SU-DHL-6 (cell line): ENCODE data around the gene EFL1.

Source experiments
- H2AFZ ChIP-seq: fragments of 200-600 bp; sonication (generic); 2 replicates; pipeline ENCODE4 v1.6.1; 2014; ENCODE audit warnings: low read depth, mild to moderate bottlenecking, moderate library complexity, mixed read lengths, antibody characterized with exemption, low read length; ENCODE audit not compliant: severe bottlenecking
- H3F3A ChIP-seq: fragments of 200-600 bp; shearing (Covaris generic); 2 replicates; pipeline ENCODE4 v1.6.0; 2016; ENCODE audit warnings: antibody characterized with exemption, mild to moderate bottlenecking; ENCODE audit not compliant: insufficient read depth
- H3K27ac ChIP-seq: fragments of 200-600 bp; sonication (generic); 2 replicates; pipeline ENCODE4 v1.5.1; 2016; ENCODE audit warnings: low read depth, mild to moderate bottlenecking, low read length, moderate library complexity, mixed read lengths
- H3K27me3 ChIP-seq: fragments of 200-600 bp; sonication (generic), shearing (Covaris generic); 2 replicates; pipeline ENCODE4 v1.6.0; 2014; ENCODE audit warnings: mild to moderate bottlenecking, low read length
- H3K36me3 ChIP-seq: fragments of 200-600 bp; sonication (generic); 2 replicates; pipeline ENCODE4 v1.6.1; 2014; ENCODE audit warnings: mild to moderate bottlenecking, low read length, mixed read lengths
- H3K4me2 ChIP-seq: fragments of 300-600, 200-600 bp; shearing (Covaris generic), sonication (generic); 2 replicates; pipeline ENCODE4 v1.6.0; 2014; ENCODE audit warnings: low read length, low read depth, mild to moderate bottlenecking; ENCODE audit not compliant: poor library complexity, severe bottlenecking
- H3K4me3 ChIP-seq: fragments of 200-600 bp; sonication (generic); 2 replicates; pipeline ENCODE4 v1.5.1; 2014; ENCODE audit warnings: antibody characterized with exemption, low read length, mild to moderate bottlenecking, mixed read lengths; ENCODE audit not compliant: insufficient read depth, poor library complexity, severe bottlenecking
- H3K79me2 ChIP-seq: fragments of 200-600 bp; sonication (generic); 2 replicates; pipeline ENCODE4 v1.6.1; 2014; ENCODE audit warnings: mild to moderate bottlenecking, low read length, moderate library complexity; ENCODE audit not compliant: insufficient read depth
- H3K9ac ChIP-seq: fragments of 200-600 bp; sonication (generic); 2 replicates; pipeline ENCODE4 v1.7.0; 2014; ENCODE audit warnings: mild to moderate bottlenecking, low read length
- H3K9me2 ChIP-seq: fragments of 200-600 bp; sonication (generic); replicated peaks from 2 replicates; pipeline ENCODE4 v1.6.1; 2014; ENCODE audit warnings: low read length; ENCODE audit not compliant: insufficient read depth
- H3K9me3 ChIP-seq: fragments of 200-600 bp; sonication (generic); 2 replicates; pipeline ENCODE4 v1.6.1; 2014; ENCODE audit warnings: low read length, mixed read lengths; ENCODE audit not compliant: insufficient read depth
- H4K20me1 ChIP-seq: fragments of 200-600 bp; sonication (generic); 2 replicates; pipeline ENCODE4 v1.6.1; 2014; ENCODE audit warnings: low read depth, mild to moderate bottlenecking, antibody characterized with exemption, low read length, moderate library complexity, mixed read lengths
- CTCF ChIP-seq: fragments of 200-600 bp; sonication (generic); IDR thresholded peaks from one replicate; pipeline ENCODE4 v1.5.1; 2017; ENCODE audit warnings: antibody characterized with exemption, mild to moderate bottlenecking, low read length, moderate library complexity; ENCODE audit not compliant: insufficient read depth, poor library complexity, severe bottlenecking
- EZH2phosphoT487 ChIP-seq: fragments of 200-600 bp; sonication (generic), shearing (Covaris generic); conservative IDR thresholded peaks from 2 replicates; pipeline ENCODE4 v1.6.1; 2018; ENCODE audit warnings: mild to moderate bottlenecking, antibody characterized with exemption, low read length, moderate library complexity, mixed read lengths

The EFL1 gene

DNA sequence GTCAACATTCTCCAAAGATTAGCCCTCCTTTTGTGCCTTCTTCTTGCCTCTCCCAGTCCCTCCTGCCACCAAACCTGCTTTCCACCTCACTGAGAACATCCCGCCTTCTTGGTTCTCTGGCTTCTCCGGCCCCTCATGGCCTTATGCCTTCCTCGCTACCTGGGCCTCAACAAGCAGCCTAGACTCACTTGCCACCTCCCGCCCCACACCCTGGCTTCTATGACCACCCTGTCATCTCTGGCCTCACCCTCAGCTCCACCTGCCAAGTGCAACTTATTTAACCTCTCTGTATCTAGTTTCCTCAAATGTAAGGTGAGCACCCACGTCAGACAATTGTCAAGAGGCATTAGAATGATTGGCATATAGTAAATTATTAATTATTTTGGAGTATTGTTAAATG is 147.9 kb downstream of the EFL1 start:
- no peak for TF ChIP-seq CTCF
- TF ChIP-seq EZH2phosphoT487 = no peak
- Histone ChIP-seq H4K20me1 (no peaks in the 10 kb centered on the region), H2AFZ (no peak overlapping the region), H3K27ac (no peak overlapping the region), H3K36me3 (no peaks in the 10 kb centered on the region), H3K4me2 (no peak overlapping the region), H3K9me3 (no peaks in the 10 kb centered on the region), H3F3A (no peaks in the 10 kb centered on the region), H3K79me2 (no peaks in the 10 kb centered on the region), H3K4me3 (no peak overlapping the region), H3K9ac (no peak overlapping the region), H3K27me3 (no peaks in the 10 kb centered on the region), H3K9me2 (no peaks in the 10 kb centered on the region)

GRCh38 chr15:82113106-82113715 is 149.3 kb downstream of the EFL1 start:
- Histone ChIP-seq H3K4me3 (no peak overlapping the region), H3K79me2 (no peaks in the 10 kb centered on the region), H3K27me3 (no peaks in the 10 kb centered on the region), H2AFZ (no peak overlapping the region), H3K36me3 (no peaks in the 10 kb centered on the region), H3K9me2 (no peaks in the 10 kb centered on the region), H3K27ac (no peak overlapping the region), H3K4me2 (no peak overlapping the region), H3K9me3 (no peaks in the 10 kb centered on the region), H3K9ac (no peak overlapping the region), H3F3A (no peaks in the 10 kb centered on the region), H4K20me1 (no peaks in the 10 kb centered on the region)
- TF ChIP-seq EZH2phosphoT487 (no peak), CTCF (no peak)

- H3K4me2 ChIP-seq = no peak overlapping the region
- TF ChIP-seq CTCF (no peak), EZH2phosphoT487 (no peak)
- no peaks in the 10 kb centered on the region for H3K9me3 ChIP-seq
- no peaks in the 10 kb centered on the region for H3K79me2 ChIP-seq
- H3K27ac ChIP-seq = no peak overlapping the region
- H3K4me3 ChIP-seq = no peak overlapping the region
- H3K9ac ChIP-seq = no peak overlapping the region
- H3K27me3 ChIP-seq = no peaks in the 10 kb centered on the region
- H3F3A ChIP-seq = no peaks in the 10 kb centered on the region
- no peaks in the 10 kb centered on the region for H3K36me3 ChIP-seq
- no peaks in the 10 kb centered on the region for H4K20me1 ChIP-seq
- H3K9me2 ChIP-seq = no peaks in the 10 kb centered on the region
- H2AFZ ChIP-seq = no peak overlapping the region
These were observed 150.6 kb downstream of the EFL1 start for GRCh38 chr15:82111918-82112317.
